Esophagus squamous epithelium (tissue), 5 donors: ENCODE measurements around the gene LDB2. TPM values are rescaled to one million over a fixed set of nuclear protein-coding genes. Genes with fewer than 3 reads are reported as not detected.

Source experiments
- DNase-seq: peaks from one replicate; lab custom pipeline; 2025; lab: John Stamatoyannopoulos, UW
- H3K27ac ChIP-seq, 4 donors: fragments of 200-600 bp; sonication (generic); one replicate each; pipeline ENCODE4 v1.5.1; 2016 to 2019; ENCODE audit warnings: mild to moderate bottlenecking in 1 of 4
- H3K27me3 ChIP-seq, 4 donors: fragments of 200-600 bp; sonication (generic); 1 replicate in 3 of 4; 2 replicates in 1 of 4; pipeline versions ENCODE4 v1.5.1 to v1.6.0; 2017 to 2021; ENCODE audit warnings: antibody characterized with exemption in 1 of 4
- H3K36me3 ChIP-seq, 3 donors: fragments of 200-600 bp; sonication (generic); one replicate each; pipeline ENCODE4 v1.5.1; 2016 to 2019
- H3K4me1 ChIP-seq, 3 donors: fragments of 200-600 bp; sonication (generic); one replicate each; pipeline ENCODE4 v1.5.1; 2017 to 2019
- H3K4me3 ChIP-seq, 4 donors: fragments of 200-600 bp; sonication (generic); 1 replicate in 3 of 4; 2 replicates in 1 of 4; pipeline ENCODE4 v1.5.1; 2016 to 2019; ENCODE audit warnings: mild to moderate bottlenecking in 2 of 4, moderate library complexity in 1 of 4
- H3K9me3 ChIP-seq, 3 donors: fragments of 200-600 bp; sonication (generic); one replicate each; pipeline ENCODE4 v1.5.1; 2016 to 2019
- CTCF ChIP-seq, 6 experiments: fragments of 450-650 bp in 4 of 6; fragments of 200-600 bp in 2 of 6; sonication (generic) in 2 of 6; IDR thresholded peaks; one replicate each; pipeline ENCODE4 v1.5.1; 2016 to 2019; ENCODE audit warnings: antibody characterized with exemption in 6 of 6, mild to moderate bottlenecking in 4 of 6, moderate library complexity in 4 of 6
- POLR2A ChIP-seq, 4 donors: fragments of 450-650 bp; IDR thresholded peaks; one replicate each; pipeline ENCODE4 v1.6.1; 2017; ENCODE audit warnings: antibody characterized with exemption in 4 of 4, mild to moderate bottlenecking in 4 of 4, moderate library complexity in 3 of 4
- WGBS, 2 donors: methylation state at CpG; one replicate each; pipeline ENCODE4 v1.1.5; 2018; 5-methylcytosine and 5-hydroxymethylcytosine counted together
- intact Hi-C: fragments of 100-400 bp; cut with DNase I; formaldehyde crosslinking; loops from one replicate; pipeline ENCODE4 v1.15.0; 2022
- total RNA-seq, 4 donors: library from RNA; depleted of rRNA; stranded (reverse); fragments of >200 nt; gene quantifications; one replicate each; pipeline ENCODE4 v1.1.0, GENCODE V29; 2016
- donor health status: DM: yes; HTN: yes; CAD: no.

LDB2 gene
- total RNA-seq, 4 donors from 2014 or later: 3.0 to 16.0 (median 5.9) TPM

GRCh38 chr4:16725252-16725651, 173.2 kb downstream of the LDB2 start:
- TF ChIP-seq POLR2A (IDR thresholded peaks at IDR 0.05) (no peak), CTCF (IDR thresholded peaks at IDR 0.05) (no peak)
- Histone ChIP-seq H3K4me1 (peaks cover 0 to 6% (median 0%) of the 10 kb centered on the region in 3 donors), H3K27ac (no peak overlapping the region), H3K27me3 (peaks cover 0 to 4% (median 0%) of the 10 kb centered on the region in 4 donors), H3K36me3 (no peaks in the 10 kb centered on the region), H3K4me3 (no peak overlapping the region), H3K9me3 (no peaks in the 10 kb centered on the region)
- WGBS, 2 donors: 51 to 76% methylated on average over 5 to 6 of the region's 6 CpGs
- intact Hi-C loops: no loop called here
- DNase-seq: no peak

DNA sequence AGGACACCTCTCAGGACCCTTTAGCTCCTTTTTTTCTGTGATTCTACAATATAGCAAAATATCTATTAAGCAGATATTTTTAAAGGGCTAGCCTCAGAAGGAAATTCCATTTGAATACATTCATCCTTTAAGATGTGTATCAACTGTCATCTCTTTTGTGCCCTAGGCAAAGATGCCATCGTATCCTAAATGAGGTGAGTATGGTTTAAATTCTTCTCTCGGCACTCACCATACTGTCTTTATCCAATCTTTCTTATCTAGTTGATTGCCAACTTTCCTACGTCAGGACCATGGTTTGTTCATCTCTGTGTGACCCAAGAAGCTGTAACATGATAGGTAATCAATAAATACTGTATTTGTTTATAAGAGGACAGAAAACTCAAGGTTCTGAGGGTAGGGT, 176.0 kb downstream of the LDB2 start:
- Histone ChIP-seq H3K9me3 (no peaks in the 10 kb centered on the region), H3K27ac (no peak overlapping the region), H3K27me3 (no peaks in the 10 kb centered on the region), H3K4me3 (no peak overlapping the region), H3K4me1 (no peaks in the 10 kb centered on the region), H3K36me3 (no peaks in the 10 kb centered on the region)
- no peak for DNase-seq
- intact Hi-C loops: no loop called here
- TF ChIP-seq POLR2A (IDR thresholded peaks at IDR 0.05): no peak
- TF ChIP-seq CTCF (IDR thresholded peaks at IDR 0.05): no peak
- 83 to 87% methylated on average over 3 of the region's 3 CpGs for WGBS, 2 donors

DNA sequence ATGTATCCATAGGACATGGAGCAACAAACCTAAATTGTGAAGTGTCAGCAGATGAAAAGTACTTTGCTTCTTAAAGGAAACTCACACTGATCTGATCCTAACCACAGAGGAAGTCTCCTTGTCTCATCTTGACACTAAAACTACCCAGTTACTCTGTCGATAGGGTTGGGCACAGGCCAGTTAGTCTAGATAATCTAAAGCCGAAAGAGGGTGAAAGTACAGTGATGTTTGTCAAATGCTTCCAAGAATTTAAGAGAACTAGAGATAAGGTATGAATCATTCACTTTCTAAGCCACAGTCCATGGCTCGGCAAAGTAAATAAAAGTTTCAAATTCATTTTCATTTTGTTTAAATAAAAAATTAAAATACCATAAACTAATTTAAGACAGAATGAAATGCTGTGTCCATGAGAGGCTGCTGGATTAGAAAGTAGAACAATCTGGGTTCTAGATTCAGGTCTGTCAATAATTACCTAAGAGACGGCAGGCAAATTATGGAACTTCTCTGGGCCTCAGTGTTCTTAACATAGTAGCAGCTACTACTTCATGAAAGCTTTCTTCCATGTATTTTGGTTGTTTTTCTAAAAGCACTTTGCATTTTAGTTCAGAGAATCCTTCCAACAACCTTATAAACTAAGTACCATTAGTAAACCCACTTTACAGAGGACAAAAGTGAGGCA, 176.7 kb downstream of the LDB2 start:
- no peak for TF ChIP-seq CTCF (IDR thresholded peaks at IDR 0.05)
- no peak for TF ChIP-seq POLR2A (IDR thresholded peaks at IDR 0.05)
- no peaks in the 10 kb centered on the region for H3K27me3 ChIP-seq
- H3K4me1 ChIP-seq: no peaks in the 10 kb centered on the region
- 38 to 42% methylated on average over 4 of the region's 4 CpGs for whole genome bisulfite sequencing, 2 donors
- intact Hi-C loops: no loop called here
- H3K4me3 ChIP-seq: peak overlapping the region in 1 of 4 donors; percentile 16
- DNase-seq: no peak
- no peaks in the 10 kb centered on the region for H3K9me3 ChIP-seq
- no peak overlapping the region for H3K27ac ChIP-seq
- no peaks in the 10 kb centered on the region for H3K36me3 ChIP-seq

DNA sequence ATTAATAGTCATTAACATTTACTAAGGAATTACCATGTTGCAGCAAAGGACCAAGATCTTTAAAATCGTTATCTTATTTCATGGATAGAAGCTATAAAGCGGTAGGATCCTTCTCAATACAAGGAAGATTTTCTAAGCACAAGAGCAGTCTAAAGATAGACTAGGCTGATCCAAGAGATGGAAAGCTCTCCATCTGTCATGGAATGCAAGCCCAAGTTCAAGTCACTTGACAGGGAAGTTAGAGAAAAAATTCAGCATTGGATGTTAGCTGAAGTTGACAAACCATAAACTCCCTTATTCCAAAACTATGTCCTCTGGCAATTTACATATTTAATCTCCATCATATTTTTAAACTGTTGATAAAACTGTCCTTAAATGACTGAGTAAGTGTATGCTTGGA, 177.7 kb downstream of the LDB2 start:
- Histone ChIP-seq H3K9me3 (no peaks in the 10 kb centered on the region), H3K27ac (no peak overlapping the region), H3K36me3 (no peaks in the 10 kb centered on the region), H3K4me3 (no peak overlapping the region), H3K4me1 (no peaks in the 10 kb centered on the region), H3K27me3 (no peaks in the 10 kb centered on the region)
- intact Hi-C loops: no loop called here
- DNase-seq: no peak
- TF ChIP-seq CTCF (IDR thresholded peaks at IDR 0.05): no peak
- no peak for TF ChIP-seq POLR2A (IDR thresholded peaks at IDR 0.05)
- 88 to 100% methylated on average over 2 of the region's 2 CpGs for WGBS, 2 donors

DNA sequence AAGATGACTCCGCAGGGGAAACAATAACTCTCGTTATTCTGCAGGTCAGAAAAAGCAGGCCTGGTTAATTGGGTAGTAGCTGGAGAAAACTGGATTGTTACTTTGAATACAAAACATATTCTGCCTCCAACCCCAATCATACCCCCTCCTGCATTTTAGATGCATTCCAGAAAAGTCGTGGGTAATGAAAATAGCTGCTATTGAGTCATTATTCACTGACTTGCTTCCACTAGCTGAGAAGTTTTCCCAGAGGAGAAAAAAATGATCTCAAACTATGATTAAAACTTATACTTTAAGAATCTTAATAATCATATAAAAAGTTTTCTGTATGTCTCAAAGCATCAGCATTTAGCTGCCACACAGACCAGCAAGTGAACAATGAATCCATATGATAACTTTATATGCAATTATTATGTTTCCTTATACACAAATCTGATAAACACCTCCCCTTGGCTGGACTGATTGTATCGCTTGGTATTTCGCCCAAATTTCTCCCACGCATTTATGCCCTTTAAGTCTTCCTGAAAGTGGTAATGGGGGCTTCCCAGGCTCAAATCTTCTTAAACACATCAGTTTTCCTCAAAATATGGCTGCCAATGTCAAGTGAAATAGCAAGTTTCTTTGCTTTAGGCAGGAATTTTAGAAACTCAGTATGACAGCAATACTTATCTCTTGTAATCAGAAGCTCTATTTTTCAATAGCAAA, 181.0 kb downstream of the LDB2 start:
- H3K9me3 ChIP-seq: no peaks in the 10 kb centered on the region
- no peak for DNase-seq
- H3K27ac ChIP-seq: no peak overlapping the region
- no peak overlapping the region for H3K4me3 ChIP-seq
- 67 to 72% methylated on average over 6 of the region's 6 CpGs for WGBS, 2 donors
- H3K36me3 ChIP-seq: no peaks in the 10 kb centered on the region
- no peaks in the 10 kb centered on the region for H3K4me1 ChIP-seq
- intact Hi-C loops: no loop called here
- H3K27me3 ChIP-seq: no peaks in the 10 kb centered on the region
- TF ChIP-seq CTCF (IDR thresholded peaks at IDR 0.05): no peak
- no peak for TF ChIP-seq POLR2A (IDR thresholded peaks at IDR 0.05)
